IPS-18a (cell line): ENCODE results near the gene AK2.

Source experiments
- H3K27ac ChIP-seq: one replicate; pipeline ENCODE4 v1.5.1; 2013; ENCODE audit warnings: low read length
- H3K27me3 ChIP-seq: one replicate; pipeline ENCODE4 v1.6.1; 2013; ENCODE audit warnings: mild to moderate bottlenecking, low read length; ENCODE audit not compliant: control insufficient read depth, insufficient read depth
- H3K36me3 ChIP-seq: one replicate; pipeline ENCODE4 v1.6.1; 2013; ENCODE audit warnings: low read depth, low read length; ENCODE audit not compliant: control insufficient read depth
- H3K4me1 ChIP-seq: one replicate; pipeline ENCODE4 v1.6.1; 2013; ENCODE audit warnings: low read depth, low read length; ENCODE audit not compliant: control insufficient read depth
- H3K4me3 ChIP-seq: one replicate; pipeline ENCODE4 v1.5.1; 2013; ENCODE audit warnings: low read length
- H3K9ac ChIP-seq: one replicate; pipeline ENCODE4 v1.6.1; 2013; ENCODE audit warnings: mild to moderate bottlenecking, low read length, moderate library complexity
- H3K9me3 ChIP-seq: one replicate; pipeline ENCODE4 v1.6.1; 2013; ENCODE audit warnings: low read depth, low read length; ENCODE audit not compliant: control insufficient read depth

Gene AK2

GRCh38 chr1:32964461-32965250, 72.0 kb downstream of the AK2 start, which contains the start of gene RNF19B:
TSS of gene RNF19B (minus strand) at chr1:32964809. CDS start at chr1:32964685, 124 bp downstream.
- Histone ChIP-seq H3K27ac (no peak within 1 kb of the TSS), H3K9ac (peak within 1 kb of the TSS; percentile 34), H3K36me3 (no peaks in the 10 kb centered on the region), H3K27me3 (peaks cover 13% of the 10 kb centered on the region), H3K4me1 (peaks cover 15% of the 10 kb centered on the region), H3K4me3 (peak within 1 kb of the TSS; percentile 76), H3K9me3 (no peaks in the 10 kb centered on the region)

GRCh38 chr1:32963746-32964460, 72.8 kb downstream of the AK2 start:
- Histone ChIP-seq H3K9ac (peak overlapping the region; percentile 34), H3K27ac (no peak overlapping the region), H3K27me3 (peaks cover 11% of the 10 kb centered on the region), H3K4me3 (peak overlapping the region; percentile 76), H3K36me3 (no peaks in the 10 kb centered on the region), H3K9me3 (no peaks in the 10 kb centered on the region), H3K4me1 (peaks cover 15% of the 10 kb centered on the region)

GRCh38 chr1:32962248-32962896, 74.3 kb downstream of the AK2 start:
- H3K36me3 ChIP-seq = no peaks in the 10 kb centered on the region
- no peaks in the 10 kb centered on the region for H3K9me3 ChIP-seq
- no peak overlapping the region for H3K27ac ChIP-seq
- H3K9ac ChIP-seq = no peak overlapping the region
- H3K4me1 ChIP-seq = peaks cover 15% of the 10 kb centered on the region
- H3K27me3 ChIP-seq = peaks cover 11% of the 10 kb centered on the region
- H3K4me3 ChIP-seq = peak overlapping the region; percentile 76

- Histone ChIP-seq H3K27ac (no peak overlapping the region), H3K4me3 (no peak overlapping the region), H3K9ac (no peak overlapping the region), H3K9me3 (no peaks in the 10 kb centered on the region), H3K27me3 (peaks cover 11% of the 10 kb centered on the region), H3K4me1 (peaks cover 15% of the 10 kb centered on the region), H3K36me3 (no peaks in the 10 kb centered on the region)
These were observed 75.8 kb downstream of the AK2 start for GRCh38 chr1:32960819-32961355.

- H3K4me3 ChIP-seq = no peak overlapping the region
- no peaks in the 10 kb centered on the region for H3K36me3 ChIP-seq
- no peak overlapping the region for H3K9ac ChIP-seq
- no peaks in the 10 kb centered on the region for H3K9me3 ChIP-seq
- no peak overlapping the region for H3K27ac ChIP-seq
- H3K4me1 ChIP-seq = peaks cover 13% of the 10 kb centered on the region
- H3K27me3 ChIP-seq = peaks cover 11% of the 10 kb centered on the region
These were observed 76.3 kb downstream of the AK2 start for GRCh38 chr1:32960342-32960741.

GRCh38 chr1:32958827-32959226, 77.9 kb downstream of the AK2 start:
- Histone ChIP-seq H3K27me3 (peaks cover 11% of the 10 kb centered on the region), H3K4me1 (peaks cover 8% of the 10 kb centered on the region), H3K9me3 (no peaks in the 10 kb centered on the region), H3K9ac (no peak overlapping the region), H3K27ac (no peak overlapping the region), H3K36me3 (no peaks in the 10 kb centered on the region), H3K4me3 (no peak overlapping the region)
